ENCODE data around the gene CAPRIN1. TPM values are rescaled to one million over a fixed set of nuclear protein-coding genes. Genes with fewer than 3 reads are reported as not detected.

The CAPRIN1 gene
- total RNA-seq, 1 experiment from 2014 or later = 301 TPM

- Histone ChIP-seq H3K9ac (ENCODE audit: extremely low read depth, insufficient read length, low read length) (no peak overlapping the region), H2BK12ac (ENCODE audit: insufficient read length, low read depth, low read length) (no peak overlapping the region), H4K5ac (ENCODE audit: insufficient read length, low read depth, low read length) (no peak overlapping the region), H2AK5ac (ENCODE audit: insufficient read length, low read length) (no peak overlapping the region), H3K9me3 (ENCODE audit: control insufficient read depth, low read depth, low read length) (no peaks in the 10 kb centered on the region), H3K23ac (ENCODE audit: insufficient read length, low read depth, low read length) (no peak overlapping the region), H3K14ac (ENCODE audit: insufficient read depth, low read length) (no peak overlapping the region), H3K4ac (ENCODE audit: low read depth, low read length) (no peak overlapping the region), H4K91ac (ENCODE audit: insufficient read length, low read depth, low read length) (no peak overlapping the region), H2BK15ac (ENCODE audit: low read depth, low read length) (no peak overlapping the region), H3K79me2 (ENCODE audit: insufficient read depth, low read length) (no peaks in the 10 kb centered on the region), H3K27me3 (ENCODE audit: insufficient read depth, low read length) (no peaks in the 10 kb centered on the region), H2BK20ac (ENCODE audit: low read depth, low read length, poor library complexity, severe bottlenecking) (no peak overlapping the region), H3K18ac (ENCODE audit: insufficient read length, low read depth, low read length) (no peak overlapping the region), H4K8ac (replicated peaks; ENCODE audit: insufficient read length, low read depth, low read length) (no peak overlapping the region), H3T11ph (ENCODE audit: low read length) (no peak overlapping the region), H3K56ac (ENCODE audit: insufficient read length, low read depth, low read length) (no peak overlapping the region), H4K20me1 (ENCODE audit: control insufficient read depth, insufficient read depth, insufficient read length) (no peaks in the 10 kb centered on the region), H3K4me1 (ENCODE audit: insufficient read depth, low read length) (no peaks in the 10 kb centered on the region), H2BK120ac (ENCODE audit: low read depth, low read length, poor library complexity, severe bottlenecking) (no peak overlapping the region), H3K23me2 (ENCODE audit: insufficient read length, low read depth, low read length, poor library complexity, severe bottlenecking) (no peaks in the 10 kb centered on the region), H3K27ac (ENCODE audit: insufficient read length, low read depth, low read length) (no peak overlapping the region), H3K79me1 (ENCODE audit: insufficient read depth, low read depth, low read length, poor library complexity, severe bottlenecking) (peaks cover 4% of the 10 kb centered on the region), H2BK5ac (ENCODE audit: insufficient read length, low read length) (no peak overlapping the region), H3K4me2 (ENCODE audit: insufficient read depth, insufficient read length, low read length) (no peak overlapping the region), H2AFZ (ENCODE audit: low read length) (no peak overlapping the region)
- WGBS (ENCODE audit: extremely low coverage, insufficient read length, low lambda C conversion rate) = no CpG with 5 or more reads among the region's 4 CpGs
- no peak for DNase-seq
- no peak overlapping the region for H3K4me3 Mint-ChIP-seq
- no peaks in the 10 kb centered on the region for H3K4me1 Mint-ChIP-seq
- no peaks in the 10 kb centered on the region for H3K9me3 Mint-ChIP-seq
- no peaks in the 10 kb centered on the region for H3K27me3 Mint-ChIP-seq (ENCODE audit: low read depth)
- peaks cover 65 to 88% (median 87%) of the 10 kb centered on the region in 3 experiments for H3K36me3 Mint-ChIP-seq (ENCODE audit: insufficient read depth in 1 of 3, low read depth in 3 of 3)
- no peak overlapping the region for H3K27ac Mint-ChIP-seq
- TF ChIP-seq CTCF (conservative IDR thresholded peaks at IDR 0.05) = no peak
Measured at GRCh38 chr11:34086554-34087283, 35.2 kb downstream of the CAPRIN1 start.
